Measurements from ENCODE around the gene ROCK2. TPM values are rescaled to one million over a fixed set of nuclear protein-coding genes. Genes with fewer than 3 reads are reported as not detected.

Gene ROCK2
- total RNA-seq, 1 experiment from 2014 or later, result 25.9 TPM

DNA sequence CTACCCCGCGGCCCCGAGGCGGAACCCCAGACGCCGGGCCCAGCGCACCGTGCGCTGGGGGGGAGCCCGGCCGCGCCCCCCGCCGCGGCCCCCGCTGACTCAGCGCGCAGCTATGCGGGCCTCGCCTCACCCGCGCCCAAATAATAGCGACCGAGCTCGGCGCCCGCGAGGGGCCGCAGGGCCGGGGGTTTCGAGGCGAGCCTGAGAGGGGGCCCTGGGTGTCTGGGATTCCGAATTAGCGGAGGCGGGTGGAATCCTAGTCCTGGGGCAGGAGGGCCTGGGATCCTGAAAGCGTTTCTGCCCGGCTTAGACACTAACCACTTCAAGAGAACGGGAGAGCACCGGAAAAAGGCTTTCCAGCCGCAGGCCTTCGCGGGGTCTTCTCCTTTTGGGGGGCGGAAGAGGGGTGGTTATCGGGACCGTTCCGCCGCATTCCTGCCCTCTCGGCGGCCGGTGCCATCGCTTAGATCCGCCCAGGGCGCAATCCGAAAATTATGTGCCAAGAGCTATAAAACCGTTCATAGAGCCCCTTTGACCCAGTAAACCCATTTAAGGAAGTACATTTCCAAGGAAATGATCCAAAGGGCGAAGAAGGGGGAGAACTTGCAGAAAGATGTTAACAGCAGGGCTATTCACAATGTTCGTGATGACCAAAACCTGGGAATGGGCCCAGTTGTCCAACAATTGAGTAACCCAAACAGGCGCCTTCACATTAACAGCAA, 681 bp upstream of the ROCK2 start (continued):
- TF ChIP-seq STAT6 (CRISPR knock-in tag; conservative IDR thresholded peaks at IDR 0.05; ENCODE audit: low read depth) (no peak), KAT7 (CRISPR knock-in tag; IDR thresholded peaks at IDR 0.05; ENCODE audit: borderline replicate concordance) (0 out of 2 replicates have a peak, but pooled peaks have one; percentile 12)

DNA sequence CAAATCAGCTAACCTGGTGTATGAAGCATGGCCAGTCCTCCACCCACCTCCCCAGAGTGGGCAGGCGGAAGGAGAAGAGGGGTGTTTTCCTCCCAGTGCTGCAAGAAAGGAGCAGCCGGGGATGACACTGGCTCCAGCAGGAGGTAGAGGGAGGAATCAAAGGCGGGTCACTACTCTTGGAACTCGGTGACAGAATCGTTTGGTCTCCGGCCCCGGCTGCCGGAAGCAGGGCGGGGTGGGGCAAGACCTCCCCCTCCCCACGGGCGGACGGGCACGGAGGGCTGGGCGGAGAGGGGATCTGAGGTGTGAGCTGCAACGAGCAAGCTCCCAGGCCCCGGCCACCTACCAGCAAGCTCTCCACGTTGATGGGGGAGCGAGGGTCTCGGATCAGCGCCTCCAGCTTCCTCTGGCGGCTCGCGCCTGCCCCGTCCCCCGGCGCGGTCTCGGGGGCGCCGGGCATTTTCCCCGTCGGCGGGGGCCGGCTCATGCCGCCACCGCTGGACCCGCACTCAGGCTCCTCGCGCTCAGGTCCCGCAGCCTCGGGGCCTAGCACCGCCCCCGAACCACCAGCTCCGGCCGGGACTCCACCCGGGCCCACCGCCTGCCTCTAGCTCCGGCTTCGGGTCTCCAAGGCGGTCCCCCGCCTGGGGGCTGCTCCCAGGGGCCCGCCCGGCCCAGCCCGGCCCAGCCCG, 640 bp downstream of the ROCK2 start:
- peak; percentile 14 for ATAC-seq
- peaks cover 4% of the 10 kb centered on the region; the same call in 1 of the 2 replicates for H3K27me3 Mint-ChIP-seq (ENCODE audit: low read depth)
- ChIA-PET POLR2A (interaction anchor here (1.1 to 2.1 kb wide), 5 partner anchors 23 to 211 kb away, joined by 3 to 10 read pairs (median 6); partner anchors contain the start of gene SLC66A3), CTCF (interaction anchor here (1.0 to 2.1 kb wide), 7 partner anchors 31 to 211 kb away, joined by 3 to 14 read pairs (median 8); a partner anchor contains a TSS)
- H3K4me3 Mint-ChIP-seq, result peak overlapping the region; percentile 96
- peak; percentile 54 for DNase-seq (ENCODE audit: low spot score)
- H3K27ac Mint-ChIP-seq, result peak overlapping the region; percentile 93
- no peaks in the 10 kb centered on the region for H3K36me3 Mint-ChIP-seq
- peaks cover 35% of the 10 kb centered on the region for H3K4me1 Mint-ChIP-seq
- no peaks in the 10 kb centered on the region for H3K9me3 Mint-ChIP-seq
- TF ChIP-seq SOX15 (CRISPR knock-in tag; IDR thresholded peaks at IDR 0.05) (no peak), SMAD4 (CRISPR knock-in tag; IDR thresholded peaks at IDR 0.05) (no peak), GABPB1 (CRISPR knock-in tag; IDR thresholded peaks at IDR 0.05) (no peak; the same call in 1 of the 2 replicates), MXD4 (CRISPR knock-in tag; IDR thresholded peaks at IDR 0.05; ENCODE audit: borderline replicate concordance) (no peak), TCF7 (CRISPR knock-in tag; IDR thresholded peaks at IDR 0.05; ENCODE audit: low read depth) (no peak), SMAD3 (CRISPR knock-in tag; IDR thresholded peaks at IDR 0.05; ENCODE audit: borderline replicate concordance) (0 out of 2 replicates have a peak, but pooled peaks have one; percentile 20), ATF6 (CRISPR knock-in tag; IDR thresholded peaks at IDR 0.05) (0 out of 2 replicates have a peak, but pooled peaks have one; percentile 49), ZNF138 (CRISPR knock-in tag; conservative IDR thresholded peaks at IDR 0.05) (no peak), TEAD4 (CRISPR knock-in tag; IDR thresholded peaks at IDR 0.05) (no peak), ESRRA (CRISPR knock-in tag; IDR thresholded peaks at IDR 0.05; ENCODE audit: borderline replicate concordance) (0 out of 2 replicates have a peak, but pooled peaks have one; percentile 54)
- TF ChIP-seq, protein P1, sequence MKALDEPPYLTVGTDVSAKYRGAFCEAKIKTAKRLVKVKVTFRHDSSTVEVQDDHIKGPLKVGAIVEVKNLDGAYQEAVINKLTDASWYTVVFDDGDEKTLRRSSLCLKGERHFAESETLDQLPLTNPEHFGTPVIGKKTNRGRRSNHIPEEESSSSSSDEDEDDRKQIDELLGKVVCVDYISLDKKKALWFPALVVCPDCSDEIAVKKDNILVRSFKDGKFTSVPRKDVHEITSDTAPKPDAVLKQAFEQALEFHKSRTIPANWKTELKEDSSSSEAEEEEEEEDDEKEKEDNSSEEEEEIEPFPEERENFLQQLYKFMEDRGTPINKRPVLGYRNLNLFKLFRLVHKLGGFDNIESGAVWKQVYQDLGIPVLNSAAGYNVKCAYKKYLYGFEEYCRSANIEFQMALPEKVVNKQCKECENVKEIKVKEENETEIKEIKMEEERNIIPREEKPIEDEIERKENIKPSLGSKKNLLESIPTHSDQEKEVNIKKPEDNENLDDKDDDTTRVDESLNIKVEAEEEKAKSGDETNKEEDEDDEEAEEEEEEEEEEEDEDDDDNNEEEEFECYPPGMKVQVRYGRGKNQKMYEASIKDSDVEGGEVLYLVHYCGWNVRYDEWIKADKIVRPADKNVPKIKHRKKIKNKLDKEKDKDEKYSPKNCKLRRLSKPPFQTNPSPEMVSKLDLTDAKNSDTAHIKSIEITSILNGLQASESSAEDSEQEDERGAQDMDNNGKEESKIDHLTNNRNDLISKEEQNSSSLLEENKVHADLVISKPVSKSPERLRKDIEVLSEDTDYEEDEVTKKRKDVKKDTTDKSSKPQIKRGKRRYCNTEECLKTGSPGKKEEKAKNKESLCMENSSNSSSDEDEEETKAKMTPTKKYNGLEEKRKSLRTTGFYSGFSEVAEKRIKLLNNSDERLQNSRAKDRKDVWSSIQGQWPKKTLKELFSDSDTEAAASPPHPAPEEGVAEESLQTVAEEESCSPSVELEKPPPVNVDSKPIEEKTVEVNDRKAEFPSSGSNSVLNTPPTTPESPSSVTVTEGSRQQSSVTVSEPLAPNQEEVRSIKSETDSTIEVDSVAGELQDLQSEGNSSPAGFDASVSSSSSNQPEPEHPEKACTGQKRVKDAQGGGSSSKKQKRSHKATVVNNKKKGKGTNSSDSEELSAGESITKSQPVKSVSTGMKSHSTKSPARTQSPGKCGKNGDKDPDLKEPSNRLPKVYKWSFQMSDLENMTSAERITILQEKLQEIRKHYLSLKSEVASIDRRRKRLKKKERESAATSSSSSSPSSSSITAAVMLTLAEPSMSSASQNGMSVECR (CRISPR knock-in tag; IDR thresholded peaks at IDR 0.05; ENCODE audit: borderline replicate concordance), result peak; percentile 39; the same call in 1 of the 2 replicates
- TF ChIP-seq, protein P2, sequence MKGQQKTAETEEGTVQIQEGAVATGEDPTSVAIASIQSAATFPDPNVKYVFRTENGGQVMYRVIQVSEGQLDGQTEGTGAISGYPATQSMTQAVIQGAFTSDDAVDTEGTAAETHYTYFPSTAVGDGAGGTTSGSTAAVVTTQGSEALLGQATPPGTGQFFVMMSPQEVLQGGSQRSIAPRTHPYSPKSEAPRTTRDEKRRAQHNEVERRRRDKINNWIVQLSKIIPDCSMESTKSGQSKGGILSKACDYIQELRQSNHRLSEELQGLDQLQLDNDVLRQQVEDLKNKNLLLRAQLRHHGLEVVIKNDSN (CRISPR knock-in tag; IDR thresholded peaks at IDR 0.05), result no peak
- TF ChIP-seq, protein P3, sequence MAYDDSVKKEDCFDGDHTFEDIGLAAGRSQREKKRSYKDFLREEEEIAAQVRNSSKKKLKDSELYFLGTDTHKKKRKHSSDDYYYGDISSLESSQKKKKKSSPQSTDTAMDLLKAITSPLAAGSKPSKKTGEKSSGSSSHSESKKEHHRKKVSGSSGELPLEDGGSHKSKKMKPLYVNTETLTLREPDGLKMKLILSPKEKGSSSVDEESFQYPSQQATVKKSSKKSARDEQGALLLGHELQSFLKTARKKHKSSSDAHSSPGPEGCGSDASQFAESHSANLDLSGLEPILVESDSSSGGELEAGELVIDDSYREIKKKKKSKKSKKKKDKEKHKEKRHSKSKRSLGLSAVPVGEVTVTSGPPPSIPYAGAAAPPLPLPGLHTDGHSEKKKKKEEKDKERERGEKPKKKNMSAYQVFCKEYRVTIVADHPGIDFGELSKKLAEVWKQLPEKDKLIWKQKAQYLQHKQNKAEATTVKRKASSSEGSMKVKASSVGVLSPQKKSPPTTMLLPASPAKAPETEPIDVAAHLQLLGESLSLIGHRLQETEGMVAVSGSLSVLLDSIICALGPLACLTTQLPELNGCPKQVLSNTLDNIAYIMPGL (CRISPR knock-in tag; IDR thresholded peaks at IDR 0.05), result 0 out of 2 replicates have a peak, but pooled peaks have one; percentile 20
- TF ChIP-seq, protein P4, sequence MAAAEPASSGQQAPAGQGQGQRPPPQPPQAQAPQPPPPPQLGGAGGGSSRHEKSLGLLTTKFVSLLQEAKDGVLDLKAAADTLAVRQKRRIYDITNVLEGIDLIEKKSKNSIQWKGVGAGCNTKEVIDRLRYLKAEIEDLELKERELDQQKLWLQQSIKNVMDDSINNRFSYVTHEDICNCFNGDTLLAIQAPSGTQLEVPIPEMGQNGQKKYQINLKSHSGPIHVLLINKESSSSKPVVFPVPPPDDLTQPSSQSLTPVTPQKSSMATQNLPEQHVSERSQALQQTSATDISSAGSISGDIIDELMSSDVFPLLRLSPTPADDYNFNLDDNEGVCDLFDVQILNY (CRISPR knock-in tag; IDR thresholded peaks at IDR 0.05), result no peak
- TF ChIP-seq, protein P5, sequence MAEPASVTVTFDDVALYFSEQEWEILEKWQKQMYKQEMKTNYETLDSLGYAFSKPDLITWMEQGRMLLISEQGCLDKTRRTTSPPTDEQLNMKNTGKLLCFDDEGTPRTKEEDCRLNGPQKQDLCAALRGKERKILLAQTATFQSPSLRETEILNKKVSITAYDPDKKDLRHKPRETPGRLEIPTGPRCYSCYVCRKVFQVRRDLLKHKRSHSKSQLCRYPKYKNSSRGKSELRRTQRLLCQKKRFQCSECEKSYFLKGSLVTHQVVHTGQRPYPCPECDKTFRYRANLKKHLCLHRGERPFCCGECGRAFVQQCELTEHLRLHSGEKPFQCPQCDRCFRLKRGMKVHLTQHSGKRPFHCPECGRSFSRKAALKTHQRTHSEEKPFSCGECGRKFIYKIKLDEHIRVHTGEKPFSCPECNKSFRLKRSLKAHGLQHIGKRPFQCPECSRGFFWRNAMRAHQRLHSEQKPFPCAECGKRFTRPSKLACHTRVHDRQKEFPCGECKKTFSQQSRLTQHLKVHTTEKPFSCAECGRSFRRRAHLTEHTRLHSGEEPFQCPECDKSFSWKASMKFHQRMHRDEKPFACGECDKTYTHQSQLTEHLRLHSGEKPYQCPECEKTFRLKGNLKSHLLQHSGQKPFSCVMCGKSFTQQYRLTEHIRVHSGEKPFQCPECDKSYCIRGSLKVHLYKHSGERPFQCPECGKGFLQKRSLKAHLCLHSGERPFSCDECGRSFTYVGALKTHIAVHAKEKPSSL (CRISPR knock-in tag; conservative IDR thresholded peaks at IDR 0.05), result no peak

Measured in WTC11 (cell line).